Gastrocnemius medialis (tissue), 4 donors: ENCODE results near the gene MYH10. TPM values are rescaled to one million over a fixed set of nuclear protein-coding genes. Genes with fewer than 3 reads are reported as not detected.

Experiments
- ATAC-seq, 2 donors: fragments of 150-250 bp; one replicate each; pipeline ENCODE4 v1.9.1; 2016
- DNase-seq, 2 donors: peaks; one replicate each; pipeline ENCODE4 v3.0.0-alpha.2; 2019
- H3K27ac ChIP-seq, 4 donors: fragments of 200-600 bp; sonication (generic); 1 replicate in 1 of 4; 2 replicates in 3 of 4; pipeline ENCODE4 v1.5.1; 2016 to 2018; ENCODE audit warnings: mild to moderate bottlenecking in 2 of 4, moderate library complexity in 1 of 4
- H3K27me3 ChIP-seq, 3 donors: fragments of 200-600 bp; sonication (generic) in 2 of 3; 1 replicate in 1 of 3; 2 replicates in 2 of 3; pipeline versions ENCODE4 v1.5.1 to v1.6.0; 2016 to 2019; ENCODE audit warnings: mild to moderate bottlenecking in 1 of 3, moderate library complexity in 1 of 3
- H3K36me3 ChIP-seq, 2 donors: fragments of 200-600 bp; sonication (generic) in 1 of 2; one replicate each; pipeline ENCODE4 v1.5.1; 2017 to 2018
- H3K4me1 ChIP-seq, 2 donors: fragments of 200-600 bp; sonication (generic) in 1 of 2; one replicate each; pipeline ENCODE4 v1.5.1; 2016 to 2017; ENCODE audit warnings: mild to moderate bottlenecking in 2 of 2
- H3K4me3 ChIP-seq, 4 donors: fragments of 200-600 bp; sonication (generic) in 3 of 4; 1 replicate in 1 of 4; 2 replicates in 3 of 4; pipeline ENCODE4 v1.5.1; 2016 to 2019; ENCODE audit warnings: mild to moderate bottlenecking in 2 of 4
- H3K9me3 ChIP-seq, 3 donors: fragments of 200-600 bp; sonication (generic) in 2 of 3; 1 replicate in 1 of 3; 2 replicates in 2 of 3; pipeline ENCODE4 v1.5.1; 2016 to 2019
- POLR2A ChIP-seq, 2 donors: fragments of 450-650 bp; IDR thresholded peaks; one replicate each; pipeline ENCODE4 v1.6.1; 2017; ENCODE audit warnings: antibody characterized with exemption in 2 of 2, mild to moderate bottlenecking in 2 of 2, moderate library complexity in 2 of 2
- in situ Hi-C, 4 donors: fragments of 200-750 bp; cut with MboI; loops; one replicate each; pipeline versions ENCODE4 v1.15.0 to v1.8.0; 2017; ENCODE audit warnings: low sequenced_read_pairs in 4 of 4
- intact Hi-C: fragments of 100-400 bp; cut with DNase I; formaldehyde crosslinking; loops from one replicate; pipeline ENCODE4 v1.15.1; 2023; ENCODE audit warnings: low total_unique reads
- total RNA-seq, 4 donors: library from RNA; depleted of rRNA; stranded (reverse); fragments of >200 nt; gene quantifications; one replicate each; pipeline versions ENCODE4 v1.1.0 to v1.2.3, GENCODE V29; 2016
- TF ChIP-seq, protein P1 (sequence below), 5 experiments: fragments of 450-650 bp in 3 of 5; fragments of 200-600 bp in 2 of 5; sonication (generic) in 2 of 5; IDR thresholded peaks in 4 of 5; conservative IDR thresholded peaks in 1 of 5; 1 replicate in 4 of 5; 2 replicates in 1 of 5; pipeline ENCODE4 v1.5.1; 2016 to 2019; ENCODE audit warnings: antibody characterized with exemption in 5 of 5, mild to moderate bottlenecking in 3 of 5, moderate library complexity in 3 of 5

MYH10 gene
- total RNA-seq, 4 donors from 2014 or later = 2.5 to 10.6 (median 4.1) TPM

DNA sequence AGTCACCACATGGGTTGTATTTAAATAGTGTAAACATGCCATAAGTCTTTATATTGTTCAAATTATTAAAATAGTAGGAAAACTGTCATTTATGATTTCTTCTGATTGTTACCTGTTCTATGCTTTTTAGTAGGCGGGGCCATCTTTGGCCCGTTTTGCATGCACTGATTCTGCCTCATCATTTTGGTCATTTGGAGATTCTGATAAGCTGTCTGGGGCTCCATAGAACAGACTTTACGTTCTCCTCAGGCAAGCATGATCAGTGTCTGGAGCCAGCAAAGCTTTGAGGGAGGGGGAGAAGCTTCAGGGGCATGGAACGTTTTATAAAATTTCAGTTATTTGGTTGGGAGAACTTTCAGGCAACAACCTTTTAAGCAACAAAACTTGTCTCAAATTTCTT lies 186.0 kb downstream of the MYH10 start:
- DNase-seq = no peak
- Histone ChIP-seq H3K27ac (no peak overlapping the region), H3K4me1 (peaks cover 27 to 32% of the 10 kb centered on the region in 2 donors), H3K27me3 (no peaks in the 10 kb centered on the region), H3K4me3 (no peak overlapping the region), H3K36me3 (peaks cover 3 to 33% of the 10 kb centered on the region in 2 donors), H3K9me3 (no peaks in the 10 kb centered on the region)
- TF ChIP-seq, protein P1, sequence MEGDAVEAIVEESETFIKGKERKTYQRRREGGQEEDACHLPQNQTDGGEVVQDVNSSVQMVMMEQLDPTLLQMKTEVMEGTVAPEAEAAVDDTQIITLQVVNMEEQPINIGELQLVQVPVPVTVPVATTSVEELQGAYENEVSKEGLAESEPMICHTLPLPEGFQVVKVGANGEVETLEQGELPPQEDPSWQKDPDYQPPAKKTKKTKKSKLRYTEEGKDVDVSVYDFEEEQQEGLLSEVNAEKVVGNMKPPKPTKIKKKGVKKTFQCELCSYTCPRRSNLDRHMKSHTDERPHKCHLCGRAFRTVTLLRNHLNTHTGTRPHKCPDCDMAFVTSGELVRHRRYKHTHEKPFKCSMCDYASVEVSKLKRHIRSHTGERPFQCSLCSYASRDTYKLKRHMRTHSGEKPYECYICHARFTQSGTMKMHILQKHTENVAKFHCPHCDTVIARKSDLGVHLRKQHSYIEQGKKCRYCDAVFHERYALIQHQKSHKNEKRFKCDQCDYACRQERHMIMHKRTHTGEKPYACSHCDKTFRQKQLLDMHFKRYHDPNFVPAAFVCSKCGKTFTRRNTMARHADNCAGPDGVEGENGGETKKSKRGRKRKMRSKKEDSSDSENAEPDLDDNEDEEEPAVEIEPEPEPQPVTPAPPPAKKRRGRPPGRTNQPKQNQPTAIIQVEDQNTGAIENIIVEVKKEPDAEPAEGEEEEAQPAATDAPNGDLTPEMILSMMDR (IDR thresholded peaks at IDR 0.05 in 4 of 5, conservative IDR thresholded peaks at IDR 0.05 in 1 of 5) = no peak
- TF ChIP-seq POLR2A (IDR thresholded peaks at IDR 0.05) = no peak
- in situ Hi-C loops = no loop called here
- intact Hi-C loops = no loop called here
- no peak for ATAC-seq

DNA sequence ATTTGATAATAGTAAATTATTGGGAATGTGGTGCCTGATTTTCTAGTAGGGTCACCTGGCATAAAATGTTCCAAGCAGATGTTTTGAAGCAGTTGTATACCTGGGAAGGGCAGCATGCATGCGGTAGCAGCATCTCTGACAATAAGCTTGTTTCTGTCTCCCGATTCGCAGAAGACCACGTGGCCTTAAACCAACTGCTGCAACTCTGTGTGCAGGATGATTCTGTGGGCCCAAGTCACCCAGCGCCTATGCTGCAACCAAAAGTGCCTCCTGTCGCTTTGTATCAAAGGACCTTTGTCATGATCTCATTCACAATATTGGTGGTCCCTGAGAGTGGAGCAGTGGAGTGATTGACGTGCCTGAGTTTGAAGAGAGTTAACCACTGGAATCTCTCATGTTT lies 186.8 kb downstream of the MYH10 start:
- no peak overlapping the region for H3K27ac ChIP-seq
- peaks cover 27 to 32% of the 10 kb centered on the region in 2 donors for H3K4me1 ChIP-seq
- H3K4me3 ChIP-seq = no peak overlapping the region
- no peak for ATAC-seq
- intact Hi-C loops = no loop called here
- no peak for TF ChIP-seq POLR2A (IDR thresholded peaks at IDR 0.05)
- TF ChIP-seq, protein P1 (IDR thresholded peaks at IDR 0.05 in 4 of 5, conservative IDR thresholded peaks at IDR 0.05 in 1 of 5) = no peak
- no peak for DNase-seq
- no peaks in the 10 kb centered on the region for H3K9me3 ChIP-seq
- H3K27me3 ChIP-seq = no peaks in the 10 kb centered on the region
- in situ Hi-C loops = no loop called here
- peaks cover 3 to 26% of the 10 kb centered on the region in 2 donors for H3K36me3 ChIP-seq

DNA sequence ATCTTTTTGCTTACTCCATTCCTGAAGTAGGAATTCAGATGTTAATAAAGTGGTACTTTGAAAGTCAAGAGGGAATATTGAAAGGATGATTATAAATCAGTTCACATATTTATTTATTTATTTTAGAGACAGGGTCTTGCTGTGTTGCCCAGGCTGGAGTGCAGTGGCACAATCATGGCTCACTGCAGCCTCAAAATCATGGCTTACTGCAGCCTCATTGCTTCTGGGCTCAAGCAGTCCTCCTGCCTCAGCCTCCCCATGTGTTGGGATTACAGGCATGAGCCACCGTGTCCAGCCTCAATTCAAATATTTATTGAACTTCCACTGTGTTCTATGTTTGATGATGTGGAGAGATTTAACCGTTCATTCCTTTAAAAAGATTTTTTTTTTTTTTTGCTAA lies 188.2 kb downstream of the MYH10 start:
- H3K4me1 ChIP-seq = peaks cover 42 to 45% of the 10 kb centered on the region in 2 donors
- in situ Hi-C loops = no loop called here
- DNase-seq = no peak
- TF ChIP-seq, protein P1 (IDR thresholded peaks at IDR 0.05 in 4 of 5, conservative IDR thresholded peaks at IDR 0.05 in 1 of 5) = no peak
- no peak for TF ChIP-seq POLR2A (IDR thresholded peaks at IDR 0.05)
- H3K9me3 ChIP-seq = no peaks in the 10 kb centered on the region
- no peak overlapping the region for H3K4me3 ChIP-seq
- no peaks in the 10 kb centered on the region for H3K27me3 ChIP-seq
- no peak overlapping the region for H3K27ac ChIP-seq
- peaks cover 3 to 17% of the 10 kb centered on the region in 2 donors for H3K36me3 ChIP-seq
- intact Hi-C loops = no loop called here
- ATAC-seq = no peak

DNA sequence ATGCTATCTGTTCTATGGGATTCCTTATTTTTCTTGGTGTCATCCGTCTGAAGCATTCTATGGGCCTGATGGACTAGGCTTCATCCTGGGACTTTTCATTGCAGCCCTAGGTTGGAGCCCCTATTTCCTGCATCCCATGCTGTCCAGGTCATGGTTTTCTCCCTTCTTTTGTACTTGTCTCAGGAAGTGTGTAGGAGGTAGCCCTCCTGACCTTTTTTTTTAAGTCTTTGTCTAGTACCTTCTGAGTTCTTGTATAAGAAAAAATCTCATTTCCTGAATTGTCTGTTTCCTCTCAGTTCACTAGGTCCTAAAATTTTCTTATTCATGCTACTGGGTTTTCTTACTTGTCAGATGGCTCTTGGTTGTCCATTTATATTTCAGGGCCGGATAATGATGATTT lies 188.8 kb downstream of the MYH10 start:
- TF ChIP-seq POLR2A (IDR thresholded peaks at IDR 0.05) = no peak
- TF ChIP-seq, protein P1 (IDR thresholded peaks at IDR 0.05 in 4 of 5, conservative IDR thresholded peaks at IDR 0.05 in 1 of 5) = no peak
- peak overlapping the region in 2 of 4 donors; percentile 6 to 28 for H3K27ac ChIP-seq
- intact Hi-C loops = no loop called here
- peaks cover 3 to 11% of the 10 kb centered on the region in 2 donors for H3K36me3 ChIP-seq
- peaks cover 48 to 49% of the 10 kb centered on the region in 2 donors for H3K4me1 ChIP-seq
- H3K27me3 ChIP-seq = no peaks in the 10 kb centered on the region
- DNase-seq = no peak
- no peaks in the 10 kb centered on the region for H3K9me3 ChIP-seq
- in situ Hi-C loops = no loop called here
- H3K4me3 ChIP-seq = no peak overlapping the region
- no peak for ATAC-seq

DNA sequence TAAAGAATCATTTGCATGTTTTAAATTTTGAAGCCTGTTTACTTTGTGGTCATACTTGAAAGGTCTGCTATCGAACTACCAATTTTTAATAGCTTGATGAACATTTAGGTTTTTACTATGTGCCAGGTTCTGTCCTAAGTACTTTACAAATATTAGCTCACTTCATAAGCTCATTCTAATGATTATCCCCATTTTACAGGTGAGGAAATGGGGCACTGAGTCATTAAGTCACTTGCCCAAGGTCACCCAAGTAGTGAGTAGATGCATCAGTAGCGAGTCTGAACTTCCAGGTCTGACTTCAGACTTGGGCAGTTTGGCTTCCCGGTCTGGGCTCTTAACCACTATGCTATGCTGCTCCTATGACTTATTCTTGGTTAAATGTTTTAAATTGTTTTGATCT lies 190.8 kb downstream of the MYH10 start:
- no peaks in the 10 kb centered on the region for H3K9me3 ChIP-seq
- no peak for ATAC-seq
- peaks cover 44 to 45% of the 10 kb centered on the region in 2 donors for H3K4me1 ChIP-seq
- H3K36me3 ChIP-seq = peaks cover 0 to under 1% of the 10 kb centered on the region in 2 donors
- in situ Hi-C loops (no loop called here), intact Hi-C loops (loop anchor here (5.0 to 10.0 kb wide), 2 partner anchors 195 to 217 kb away; partner anchors contain the start of gene MYH10)
- no peak overlapping the region for H3K27ac ChIP-seq
- no peak overlapping the region for H3K4me3 ChIP-seq
- DNase-seq = no peak
- no peaks in the 10 kb centered on the region for H3K27me3 ChIP-seq
- TF ChIP-seq, protein P1 (IDR thresholded peaks at IDR 0.05 in 4 of 5, conservative IDR thresholded peaks at IDR 0.05 in 1 of 5) = no peak
- TF ChIP-seq POLR2A (IDR thresholded peaks at IDR 0.05) = no peak
